ENCODE results near the gene ATP5F1E. TPM values are rescaled to one million over a fixed set of nuclear protein-coding genes. Genes with fewer than 3 reads are reported as not detected.
A peak's percentile ranks its signal among the peaks of the same experiment; 100 is the strongest.

ATP5F1E gene
- total and polyA plus RNA-seq, 2 donors (not counting 3 experiments of a cell fraction or from before 2014, with no cell fraction given), result 29.0 to 107 TPM

DNA sequence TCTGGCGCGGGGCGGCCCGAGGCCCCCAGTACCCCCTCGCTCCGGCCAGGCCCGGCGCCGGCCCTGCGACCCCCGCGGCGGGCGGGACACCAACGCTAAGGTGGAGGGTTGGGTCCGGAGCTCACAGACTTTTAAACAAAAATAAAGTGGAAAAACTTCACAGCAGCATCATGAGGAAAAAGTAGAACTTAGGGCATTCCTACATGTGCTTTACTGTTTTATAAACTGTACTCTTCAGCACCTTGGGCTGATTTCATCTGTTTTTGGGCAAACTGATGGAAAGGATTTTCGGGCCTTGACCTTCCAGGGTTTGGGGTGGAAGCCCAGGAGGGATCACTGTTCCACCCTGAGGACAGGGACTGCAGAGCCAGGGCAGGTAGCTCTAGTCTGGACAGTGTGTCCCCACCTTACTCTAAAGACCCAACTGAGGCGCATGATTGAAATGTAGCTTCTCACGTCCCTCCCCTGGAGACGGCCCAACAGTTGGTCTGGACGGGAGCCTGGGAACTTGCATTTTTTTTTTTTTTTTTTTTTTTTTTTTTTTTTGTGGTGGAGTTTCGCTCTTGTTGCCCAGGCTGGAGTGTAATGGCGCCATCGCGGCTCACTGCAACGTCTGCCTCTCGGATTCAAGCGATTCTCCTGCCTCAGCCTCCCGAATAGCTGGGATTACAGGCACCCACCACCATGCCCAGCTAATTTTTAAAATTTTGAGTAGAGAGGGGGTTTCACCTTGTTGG lies 50.3 kb downstream of the ATP5F1E start:
- intact Hi-C loops (cut with micrococcal nuclease) (loop anchor here (1.0 to 10.0 kb wide), 8 partner anchors 30 to 243 kb away; partner anchors contain the start of genes ATP5F1E and PRELID3B), dilution Hi-C loops (cut with MboI; ENCODE audit: extremely low pct_ligation_motif_present, low sequenced_read_pairs) (no loop called here)
- peak overlapping the region; percentile 88 for H3K4me2 ChIP-seq (ENCODE audit: insufficient read depth, low read length)
- CTCF ChIA-PET, result interaction anchor here (0.8 to 1.5 kb wide), 3 partner anchors 16 to 106 kb away, joined by 3 read pairs; no protein-coding TSS in a partner anchor
- no peaks in the 10 kb centered on the region for H3K9me1 ChIP-seq (replicated peaks; ENCODE audit: control insufficient read depth, extremely low read depth, insufficient read depth, low read length)
- DNase-seq (ENCODE audit: low read depth, low spot score) (peak; percentile 31), FAIRE-seq (no peak)
- no TSS peak for BruUV-seq (replicated peaks)
- peaks cover 1 to 4% of the 10 kb centered on the region in 2 experiments for H3K36me3 ChIP-seq (ENCODE audit: control insufficient read depth in 2 of 2, extremely low read depth in 1 of 2, insufficient read depth in 2 of 2, low read length in 2 of 2)
- H3K27ac ChIP-seq (ENCODE audit: insufficient read depth, low read depth, low read length), result peak overlapping the region; percentile 2
- H4K20me1 ChIP-seq (replicated peaks; ENCODE audit: control insufficient read depth, extremely low read depth, insufficient read depth, low read length), result no peaks in the 10 kb centered on the region
- H3K79me2 ChIP-seq (ENCODE audit: control insufficient read depth, insufficient read depth, low read length), result peaks cover 43% of the 10 kb centered on the region
- peak overlapping the region; percentile 84 to 98 (median 96) for H3K4me3 ChIP-seq (replicated peaks in 1 of 3; ENCODE audit: insufficient read depth in 1 of 3, low read depth in 1 of 3, low read length in 3 of 3)
- H2AFZ ChIP-seq (ENCODE audit: low read depth, low read length), result peak overlapping the region; percentile 65
- POLR2A ChIA-PET, result interaction anchor here (0.7 to 0.8 kb wide), 2 partner anchors 10 to 50 kb away, joined by 3 read pairs; partner anchors contain the start of gene ATP5F1E
- TF ChIP-seq MAX (IDR thresholded peaks at IDR 0.05; ENCODE audit: insufficient read depth, insufficient read length), result no peak
- TF ChIP-seq, protein P1, sequence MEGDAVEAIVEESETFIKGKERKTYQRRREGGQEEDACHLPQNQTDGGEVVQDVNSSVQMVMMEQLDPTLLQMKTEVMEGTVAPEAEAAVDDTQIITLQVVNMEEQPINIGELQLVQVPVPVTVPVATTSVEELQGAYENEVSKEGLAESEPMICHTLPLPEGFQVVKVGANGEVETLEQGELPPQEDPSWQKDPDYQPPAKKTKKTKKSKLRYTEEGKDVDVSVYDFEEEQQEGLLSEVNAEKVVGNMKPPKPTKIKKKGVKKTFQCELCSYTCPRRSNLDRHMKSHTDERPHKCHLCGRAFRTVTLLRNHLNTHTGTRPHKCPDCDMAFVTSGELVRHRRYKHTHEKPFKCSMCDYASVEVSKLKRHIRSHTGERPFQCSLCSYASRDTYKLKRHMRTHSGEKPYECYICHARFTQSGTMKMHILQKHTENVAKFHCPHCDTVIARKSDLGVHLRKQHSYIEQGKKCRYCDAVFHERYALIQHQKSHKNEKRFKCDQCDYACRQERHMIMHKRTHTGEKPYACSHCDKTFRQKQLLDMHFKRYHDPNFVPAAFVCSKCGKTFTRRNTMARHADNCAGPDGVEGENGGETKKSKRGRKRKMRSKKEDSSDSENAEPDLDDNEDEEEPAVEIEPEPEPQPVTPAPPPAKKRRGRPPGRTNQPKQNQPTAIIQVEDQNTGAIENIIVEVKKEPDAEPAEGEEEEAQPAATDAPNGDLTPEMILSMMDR (IDR thresholded peaks at IDR 0.05; ENCODE audit: extremely low read depth in 1 of 2, insufficient read depth in 1 of 2, low read depth in 1 of 2, low read length in 2 of 2), result no peak
- no peak for TF ChIP-seq POLR2AphosphoS5 (IDR thresholded peaks at IDR 0.05; ENCODE audit: insufficient read depth, low read depth, low read length)
- H3K9ac ChIP-seq (replicated peaks; ENCODE audit: extremely low read depth, insufficient read depth, low read length), result peak overlapping the region; percentile 79
- peaks cover 0 to 1% of the 10 kb centered on the region in 2 experiments for H3K27me3 ChIP-seq (ENCODE audit: control insufficient read depth in 2 of 2, insufficient read depth in 2 of 2, low read length in 2 of 2)
- H3K9me3 ChIP-seq (replicated peaks; ENCODE audit: control insufficient read depth, insufficient read depth, low read length), result no peaks in the 10 kb centered on the region
- H3K4me1 ChIP-seq (ENCODE audit: control insufficient read depth, extremely low read depth, insufficient read depth, low read length), result peaks cover 3% of the 10 kb centered on the region

All from endothelial cell of umbilical vein (primary cell).